LHCN-M2 (cell line): ENCODE measurements around the gene DTX3L. TPM values are rescaled to one million over a fixed set of nuclear protein-coding genes. Genes with fewer than 3 reads are reported as not detected.
A peak's percentile ranks its signal among the peaks of the same experiment; 100 is the strongest.
"Not testable (repeated sequence)": the region's sequence is repeated elsewhere in the genome, so short reads cannot be mapped to it uniquely, and the experiment has no call there.

ENCODE experiments used
- DNase-seq: peaks from one replicate; pipeline ENCODE4 v3.0.0-alpha.2; 2012; ENCODE audit warnings: low read depth
- total RNA-seq: library from RNA; depleted of rRNA; stranded (reverse); fragments of >200 nt; gene quantifications from 2 replicates; pipeline ENCODE4 v1.2.3, GENCODE V29; 2014

Gene DTX3L
- total RNA-seq, 1 experiment from 2014 or later, result 24.9 TPM

GRCh38 chr3:122562923-122563716 lies 1.0 kb upstream of the DTX3L start:
- no peak for DNase-seq

GRCh38 chr3:122563717-122564025 lies 467 bp upstream of the DTX3L start:
- DNase-seq, result no peak

GRCh38 chr3:122568131-122568530 lies 4.0 kb downstream of the DTX3L start:
- not testable (repeated sequence) for DNase-seq

- no peak for DNase-seq
Observed at GRCh38 chr3:122568755-122569154, 4.6 kb downstream of the DTX3L start.

GRCh38 chr3:122572940-122573412 lies 8.8 kb downstream of the DTX3L start:
- DNase-seq, result peak; percentile 62

- peak; percentile 44 for DNase-seq
Observed at GRCh38 chr3:122576174-122576940, 12.2 kb downstream of the DTX3L start.

GRCh38 chr3:122577409-122578031 lies 13.4 kb downstream of the DTX3L start, which contains the start of gene PARP15:
Gene PARP15, plus strand, starts transcription at chr3:122577650. Its CDS starts 18 bp downstream, at chr3:122577668.
- DNase-seq, result no peak

GRCh38 chr3:122578069-122578740 lies 14.1 kb downstream of the DTX3L start:
- DNase-seq, result no peak

GRCh38 chr3:122580470-122580869 lies 16.3 kb downstream of the DTX3L start:
- DNase-seq, result no peak

GRCh38 chr3:122581622-122582021 lies 17.5 kb downstream of the DTX3L start:
- no peak for DNase-seq

- no peak for DNase-seq
Observed at GRCh38 chr3:122582390-122582789, 18.3 kb downstream of the DTX3L start.

- DNase-seq, result no peak
Observed at GRCh38 chr3:122586098-122586497, 22.0 kb downstream of the DTX3L start.

- no peak for DNase-seq
Observed at GRCh38 chr3:122586773-122587485, 22.8 kb downstream of the DTX3L start.

GRCh38 chr3:122587572-122587971 lies 23.4 kb downstream of the DTX3L start:
- DNase-seq, result no peak

GRCh38 chr3:122589297-122589696 lies 25.2 kb downstream of the DTX3L start:
- DNase-seq, result no peak

- no peak for DNase-seq
Observed at GRCh38 chr3:122590610-122591009, 26.5 kb downstream of the DTX3L start.

GRCh38 chr3:122594025-122594424 lies 29.9 kb downstream of the DTX3L start:
- DNase-seq, result no peak

- no peak for DNase-seq
Observed at GRCh38 chr3:122598151-122598550, 34.0 kb downstream of the DTX3L start.

- no peak for DNase-seq
Observed at GRCh38 chr3:122598556-122598955, 34.4 kb downstream of the DTX3L start.

GRCh38 chr3:122602011-122602710 lies 38.0 kb downstream of the DTX3L start:
- no peak for DNase-seq
